Urothelium cell line (cell line): ENCODE measurements around the gene SCFD2.
"Not testable (repeated sequence)": the region's sequence is repeated elsewhere in the genome, so short reads cannot be mapped to it uniquely, and the experiment has no call there.

Experiments used
- DNase-seq: peaks from one replicate; pipeline ENCODE4 v3.0.0; 2011; ENCODE audit warnings: low spot score, mixed read lengths
- FAIRE-seq: peaks from 2 replicates; lab custom pipeline; 2011; peaks lifted over from hg19 to GRCh38; lab: Jason Lieb, UNC

SCFD2 gene

GRCh38 chr4:52996261-52997131, 369.4 kb downstream of the SCFD2 start:
- FAIRE-seq: no peak
- no peak for DNase-seq

DNA sequence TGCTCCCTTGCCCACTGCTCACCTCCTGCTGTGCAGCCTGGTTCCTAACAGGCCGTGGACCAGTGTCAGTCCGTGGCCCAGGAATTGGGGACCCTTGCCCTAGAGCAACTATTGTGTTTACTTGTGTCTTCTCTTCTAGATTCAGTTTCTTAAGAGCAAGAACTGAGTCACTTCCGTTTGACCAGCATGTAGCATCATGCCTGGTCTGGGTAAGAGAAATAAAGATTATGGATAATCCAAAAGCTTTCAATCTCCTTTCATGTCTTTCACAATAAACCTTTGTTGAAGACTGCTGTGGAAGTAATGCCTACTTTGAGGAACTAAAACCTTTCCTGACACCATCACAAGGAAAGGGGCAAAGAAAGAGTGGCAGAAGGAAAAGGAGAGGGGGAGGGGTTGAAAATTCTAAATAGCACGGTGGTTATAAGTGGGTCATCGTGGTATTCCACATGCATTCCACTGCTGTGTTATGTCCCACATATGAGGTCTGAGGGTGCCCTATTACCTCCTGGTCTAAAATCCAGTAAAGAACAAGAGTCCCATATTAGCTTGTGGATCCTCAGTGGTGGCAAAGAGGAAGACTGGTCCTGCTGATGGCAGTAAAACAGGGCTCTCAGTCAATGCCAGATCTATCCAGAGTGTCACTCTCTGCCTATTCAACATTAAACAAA, 370.4 kb downstream of the SCFD2 start:
- FAIRE-seq (no peak), DNase-seq (no peak)

DNA sequence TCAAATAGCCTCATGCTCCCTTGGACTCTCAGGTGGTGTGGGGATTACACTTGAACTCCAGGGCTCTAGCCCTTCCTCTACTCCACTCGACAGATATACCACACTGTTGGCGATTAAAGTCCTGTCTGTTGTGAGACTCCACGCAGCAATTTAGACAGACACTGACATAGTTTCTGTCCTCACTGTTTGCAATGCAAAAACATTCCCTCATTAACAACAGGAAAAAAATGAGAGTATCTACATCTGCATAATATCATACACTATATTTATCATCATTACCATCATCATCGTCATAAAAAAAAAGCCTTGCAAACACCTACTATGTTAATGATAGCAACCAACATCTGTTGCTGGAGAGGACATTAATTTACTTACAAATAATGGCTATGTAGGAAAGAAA, 371.3 kb downstream of the SCFD2 start:
- FAIRE-seq (no peak), DNase-seq (no peak)

- no peak for FAIRE-seq
- DNase-seq: no peak
Observed at GRCh38 chr4:52993771-52994170, 372.1 kb downstream of the SCFD2 start.

DNA sequence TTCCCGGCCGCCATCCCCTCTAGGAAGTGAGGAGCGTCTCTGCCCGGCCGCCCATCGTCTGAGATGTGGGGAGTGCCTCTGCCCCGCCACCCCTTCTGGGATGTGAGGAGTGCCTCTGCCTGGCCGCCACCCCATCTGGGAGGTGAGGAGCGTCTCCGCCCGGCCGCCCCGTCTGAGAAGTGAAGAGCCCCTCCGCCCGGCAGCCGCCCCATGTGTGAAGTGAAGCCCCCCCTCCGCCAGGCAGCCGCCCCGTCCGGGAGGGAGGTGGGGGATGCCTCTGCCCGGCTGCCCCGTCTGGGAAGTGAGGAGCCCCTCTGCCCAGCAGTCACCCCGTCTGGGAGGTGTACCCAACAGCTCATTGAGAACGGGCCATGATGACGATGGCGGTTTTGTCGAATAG, 373.3 kb downstream of the SCFD2 start:
- not testable (repeated sequence) for FAIRE-seq, DNase-seq

DNA sequence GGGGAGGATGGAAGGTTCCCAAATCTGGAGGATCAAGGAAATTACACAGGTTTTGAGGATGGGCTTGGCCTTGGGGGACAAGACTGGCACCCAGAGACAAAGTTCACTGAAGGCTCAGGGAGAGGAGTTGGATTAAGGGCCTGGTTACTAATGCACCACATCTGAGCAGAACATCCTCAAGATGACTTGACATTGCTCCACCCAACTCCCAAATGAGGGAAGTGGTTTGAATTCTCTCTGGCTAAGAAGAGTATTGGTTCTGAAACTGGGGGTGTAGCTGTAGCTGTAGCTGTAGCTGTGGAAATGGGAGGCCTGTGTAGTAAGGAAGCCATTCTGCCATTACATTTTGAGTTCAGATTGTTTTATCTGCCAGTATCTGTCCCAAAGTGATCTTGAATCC, 374.4 kb downstream of the SCFD2 start:
- FAIRE-seq (no peak), DNase-seq (no peak)

GRCh38 chr4:52990706-52991105, 375.2 kb downstream of the SCFD2 start:
- DNase-seq: no peak
- no peak for FAIRE-seq

DNA sequence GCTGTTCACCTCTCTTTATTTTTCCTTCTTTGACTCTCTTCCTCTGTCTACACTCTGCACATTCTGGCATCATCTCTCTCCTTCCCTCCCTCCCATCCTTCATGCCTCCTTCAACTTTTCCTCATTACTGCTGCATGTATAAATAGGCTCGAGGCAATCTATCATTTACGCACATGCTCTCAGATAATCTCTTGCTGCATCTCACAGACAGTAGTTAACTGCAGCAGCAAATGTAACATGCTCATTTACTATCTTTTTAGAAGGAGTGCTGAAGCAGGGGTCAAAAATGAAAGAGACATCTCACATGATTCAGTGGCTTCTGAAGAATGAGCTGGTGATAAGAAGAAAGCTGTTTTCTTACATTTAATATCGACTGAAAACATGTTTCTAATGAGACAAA, 376.0 kb downstream of the SCFD2 start:
- no peak for FAIRE-seq
- DNase-seq: no peak

- DNase-seq (no peak), FAIRE-seq (no peak)
Observed at GRCh38 chr4:52987392-52988056, 378.3 kb downstream of the SCFD2 start.

DNA sequence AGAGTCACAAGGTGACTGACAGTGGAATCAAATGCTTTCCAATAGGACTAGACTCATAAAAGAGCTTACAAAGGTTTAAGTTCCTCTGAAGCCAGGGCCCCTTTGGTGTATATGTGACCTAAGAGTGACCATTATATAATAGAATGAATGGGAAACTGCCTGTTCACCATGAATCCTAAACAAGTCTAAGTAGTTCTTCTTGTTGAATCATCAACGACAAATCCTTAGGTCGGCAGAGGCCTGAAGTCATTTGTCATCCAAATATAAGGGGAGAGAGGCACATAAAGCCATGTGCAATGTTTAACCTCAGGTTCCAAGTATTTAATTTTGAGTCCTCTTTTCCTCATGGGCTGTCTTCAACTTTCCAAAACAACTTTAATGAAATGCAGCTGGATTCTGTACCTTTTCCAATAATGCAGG, 381.4 kb downstream of the SCFD2 start:
- FAIRE-seq (no peak), DNase-seq (no peak)

DNA sequence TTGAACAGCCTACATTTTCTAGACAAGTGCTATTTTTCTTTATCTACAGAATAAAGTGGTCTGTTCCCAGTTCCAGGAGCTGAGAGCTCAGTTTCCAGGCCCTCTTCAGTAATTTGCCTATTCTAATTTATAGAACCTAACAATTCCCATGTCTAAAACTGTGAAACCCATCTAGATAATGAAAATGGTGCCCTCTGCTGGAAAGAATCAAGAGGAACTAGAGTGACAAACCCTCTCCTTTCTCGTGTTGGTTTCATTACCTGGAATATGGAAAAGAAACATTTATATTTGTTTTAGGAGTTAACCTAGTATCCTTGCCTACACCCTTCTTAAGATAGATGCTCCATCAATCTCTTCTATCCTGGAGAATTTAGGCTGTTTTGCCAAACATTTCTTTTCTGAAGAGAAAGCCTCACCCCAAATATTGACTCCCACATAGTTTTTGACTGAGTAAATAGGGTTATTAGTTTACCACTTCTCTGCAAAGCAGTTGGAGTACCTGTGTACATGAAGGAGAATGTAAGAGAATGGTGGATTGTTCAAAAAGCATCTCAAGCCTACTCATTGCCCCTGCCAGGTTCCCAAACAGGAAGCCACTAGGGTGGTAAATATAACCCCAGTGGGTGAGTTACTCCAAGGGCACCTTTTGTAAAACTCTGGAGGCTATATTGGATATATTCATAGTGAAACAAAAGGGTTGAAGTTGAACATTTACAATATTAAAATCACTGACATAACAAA, 382.1 kb downstream of the SCFD2 start:
- peak; percentile 55 for DNase-seq
- FAIRE-seq: no peak

GRCh38 chr4:52982946-52983340, 382.9 kb downstream of the SCFD2 start:
- no peak for FAIRE-seq
- no peak for DNase-seq

GRCh38 chr4:52982255-52982945, 383.5 kb downstream of the SCFD2 start:
- peak; percentile 44 for DNase-seq

DNA sequence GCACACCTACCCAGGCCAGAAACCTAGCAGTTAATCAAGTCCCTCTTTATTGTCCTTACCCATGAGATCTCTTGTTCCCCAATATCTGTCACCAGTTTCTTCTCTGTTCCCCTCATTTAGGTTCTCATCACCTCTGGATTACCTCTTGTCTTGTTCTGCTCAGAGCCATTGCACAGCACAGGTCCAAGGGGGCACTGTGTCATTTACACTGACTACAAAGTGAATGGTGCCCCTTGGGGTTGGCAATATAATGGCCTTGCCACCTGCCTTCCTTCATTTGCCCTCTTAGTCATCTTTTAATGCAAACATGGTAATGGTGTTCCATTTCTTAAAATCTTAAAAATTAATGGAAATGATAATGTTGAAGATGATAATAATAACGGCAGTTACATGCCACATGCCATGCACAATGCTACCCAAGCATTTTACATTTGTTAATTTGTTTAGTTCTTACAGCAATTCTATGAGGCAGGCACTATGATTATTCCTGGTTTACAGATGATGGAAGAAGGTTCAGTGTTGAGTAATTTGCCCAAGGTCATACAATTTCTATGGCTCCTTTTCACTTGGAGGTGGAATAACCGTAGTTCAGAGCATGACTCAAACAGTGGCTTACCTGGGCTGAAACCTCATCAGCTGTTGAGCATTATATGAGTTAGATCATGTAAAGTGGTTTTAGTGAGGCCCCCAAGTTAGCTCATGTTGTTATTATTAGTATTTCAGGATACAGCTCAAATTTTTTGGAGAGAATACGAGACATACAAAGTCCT, 385.9 kb downstream of the SCFD2 start:
- no peak for FAIRE-seq
- DNase-seq: no peak

More at GRCh38 chr4:52982255-52982945, 383.5 kb downstream of the SCFD2 start:
- peak; percentile 62 for FAIRE-seq

DNA sequence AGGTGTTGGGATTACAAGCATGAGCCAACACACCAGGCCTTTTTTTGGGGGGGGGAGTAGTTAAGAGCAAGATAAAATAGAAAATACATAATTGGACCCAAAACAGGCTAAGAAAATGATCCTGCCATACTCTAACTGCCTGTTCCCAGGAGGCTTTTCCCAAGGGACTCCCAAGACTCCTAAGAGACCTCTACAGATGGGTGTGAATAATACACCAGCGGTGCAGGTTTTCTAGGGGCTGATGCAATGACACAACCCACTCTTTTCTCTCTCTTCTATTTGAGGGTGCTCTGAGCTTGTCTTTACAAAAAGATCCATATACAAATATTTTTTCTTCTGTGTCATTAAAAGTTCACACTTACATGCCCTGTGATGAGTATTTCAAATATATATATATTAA, 386.8 kb downstream of the SCFD2 start:
- FAIRE-seq (no peak), DNase-seq (peak; percentile 30)

- DNase-seq: no peak
- FAIRE-seq: no peak
Observed at GRCh38 chr4:52977252-52977651, 388.6 kb downstream of the SCFD2 start.

GRCh38 chr4:52976523-52977230, 389.2 kb downstream of the SCFD2 start:
- FAIRE-seq: no peak
- no peak for DNase-seq

DNA sequence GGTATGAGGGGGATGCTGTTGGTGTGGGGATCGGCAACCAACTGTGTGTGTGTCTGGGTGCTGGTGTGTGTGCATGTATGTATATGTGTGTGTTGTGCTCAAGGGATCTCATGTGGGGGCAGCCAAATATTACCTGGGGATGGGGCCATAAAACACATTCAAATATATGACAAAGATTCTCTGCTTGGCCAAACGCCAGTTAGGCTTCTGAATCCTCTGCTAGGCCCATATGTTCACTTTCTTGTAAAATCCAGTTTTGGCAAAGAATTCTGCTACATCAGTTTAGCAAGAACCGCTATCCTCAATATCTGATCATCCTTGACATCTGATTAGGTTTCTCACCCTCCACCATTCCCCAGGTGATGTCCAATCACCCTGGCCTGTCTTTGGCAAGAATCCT, 397.2 kb downstream of the SCFD2 start:
- FAIRE-seq (no peak), DNase-seq (no peak)

DNA sequence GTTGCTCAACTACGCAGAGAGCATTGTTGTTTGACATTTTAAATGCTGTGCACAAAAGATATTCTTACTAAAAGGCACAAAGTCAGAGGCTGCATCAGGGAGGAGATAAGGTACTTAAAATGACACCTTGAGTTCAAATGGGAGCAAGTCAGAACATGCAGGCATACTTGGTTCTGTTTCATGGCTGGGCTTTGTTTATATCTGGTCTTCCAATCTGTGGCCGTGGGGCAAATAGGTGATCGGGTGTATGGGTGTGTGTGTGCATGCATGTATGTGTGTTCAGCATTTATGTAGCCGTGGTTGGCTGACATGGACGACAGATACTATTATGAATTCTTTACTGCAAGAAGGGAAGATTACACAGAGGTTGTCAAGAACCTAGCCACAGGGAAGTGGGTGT, 397.6 kb downstream of the SCFD2 start:
- FAIRE-seq (peak; percentile 74), DNase-seq (no peak)
